Left ventricle myocardium inferior (tissue), 1 donor: Measurements from ENCODE around the gene COL19A1. TPM values are rescaled to one million over a fixed set of nuclear protein-coding genes. Genes with fewer than 3 reads are reported as not detected.

Experiments
- DNase-seq: peaks from one replicate; pipeline ENCODE4 v3.0.0-alpha.2; 2020
- H3K27ac ChIP-seq: fragments of 200-600 bp; replicated peaks from 2 replicates; pipeline ENCODE4 v1.8.0; 2021
- H3K27me3 ChIP-seq: fragments of 200-600 bp; 2 replicates; pipeline ENCODE4 v1.8.0; 2021; ENCODE audit warnings: low read depth
- H3K36me3 ChIP-seq: fragments of 200-600 bp; 2 replicates; pipeline ENCODE4 v1.8.0; 2021
- H3K4me1 ChIP-seq: fragments of 200-600 bp; 2 replicates; pipeline ENCODE4 v1.8.0; 2021
- H3K4me3 ChIP-seq: fragments of 200-600 bp; 2 replicates; pipeline ENCODE4 v1.8.0; 2021; ENCODE audit warnings: mild to moderate bottlenecking, moderate library complexity
- H3K9me3 ChIP-seq: fragments of 200-600 bp; replicated peaks from 2 replicates; pipeline ENCODE4 v1.8.0; 2021
- CTCF ChIP-seq: fragments of 200-600 bp; IDR thresholded peaks from 2 replicates; pipeline ENCODE4 v1.8.0; 2021; ENCODE audit warnings: antibody characterized with exemption, mild to moderate bottlenecking, borderline replicate concordance
- intact Hi-C: fragments of 100-400 bp; cut with micrococcal nuclease; formaldehyde crosslinking; loops from one replicate; pipeline ENCODE4 v1.11.0; 2022
- total RNA-seq: library from RNA; stranded (reverse); fragmentation: NEBNext Ultra II Directional; extraction: Animal tissue kit (Norgen Biotek cat#: 25700); gene quantifications from one replicate; pipeline ENCODE4 v1.2.1, GENCODE V29; 2021
- donor health status: DM: no; HTN: yes; CAD: no; lungs with severe emphysema.

Gene COL19A1
- total RNA-seq, 1 donor from 2014 or later, result 1.9 TPM

GRCh38 chr6:70037445-70037844, 171.1 kb downstream of the COL19A1 start:
- Histone ChIP-seq H3K4me3 (no peak overlapping the region), H3K36me3 (no peaks in the 10 kb centered on the region), H3K4me1 (no peaks in the 10 kb centered on the region), H3K27me3 (no peaks in the 10 kb centered on the region), H3K9me3 (no peaks in the 10 kb centered on the region), H3K27ac (no peak overlapping the region)
- no peak for DNase-seq
- intact Hi-C loops, result no loop called here
- no peak for TF ChIP-seq CTCF

GRCh38 chr6:70040766-70041165, 174.4 kb downstream of the COL19A1 start:
- Histone ChIP-seq H3K27ac (no peak overlapping the region), H3K36me3 (peaks cover 7% of the 10 kb centered on the region), H3K9me3 (peaks cover 17% of the 10 kb centered on the region), H3K27me3 (no peaks in the 10 kb centered on the region), H3K4me1 (no peaks in the 10 kb centered on the region), H3K4me3 (no peak overlapping the region)
- no peak for TF ChIP-seq CTCF
- intact Hi-C loops, result no loop called here
- DNase-seq, result no peak

GRCh38 chr6:70041411-70041810, 175.1 kb downstream of the COL19A1 start:
- peaks cover 17% of the 10 kb centered on the region for H3K9me3 ChIP-seq
- H3K27ac ChIP-seq, result no peak overlapping the region
- TF ChIP-seq CTCF, result no peak
- no peak for DNase-seq
- no peaks in the 10 kb centered on the region for H3K27me3 ChIP-seq
- peaks cover 7% of the 10 kb centered on the region for H3K36me3 ChIP-seq
- no peaks in the 10 kb centered on the region for H3K4me1 ChIP-seq
- intact Hi-C loops, result no loop called here
- no peak overlapping the region for H3K4me3 ChIP-seq

- Histone ChIP-seq H3K36me3 (peaks cover 7% of the 10 kb centered on the region), H3K27me3 (no peaks in the 10 kb centered on the region), H3K4me1 (no peaks in the 10 kb centered on the region), H3K9me3 (peaks cover 17% of the 10 kb centered on the region), H3K27ac (no peak overlapping the region), H3K4me3 (no peak overlapping the region)
- no peak for TF ChIP-seq CTCF
- DNase-seq, result no peak
- intact Hi-C loops, result no loop called here
These were observed 179.1 kb downstream of the COL19A1 start for GRCh38 chr6:70045413-70045812.

GRCh38 chr6:70051197-70052124, 185.1 kb downstream of the COL19A1 start:
- Histone ChIP-seq H3K4me3 (no peak overlapping the region), H3K36me3 (no peaks in the 10 kb centered on the region), H3K4me1 (no peaks in the 10 kb centered on the region), H3K9me3 (no peaks in the 10 kb centered on the region), H3K27ac (no peak overlapping the region), H3K27me3 (no peaks in the 10 kb centered on the region)
- no peak for TF ChIP-seq CTCF
- intact Hi-C loops, result no loop called here
- no peak for DNase-seq
